ENCODE measurements around the gene ZNF728. TPM values are rescaled to one million over a fixed set of nuclear protein-coding genes. Genes with fewer than 3 reads are reported as not detected.

Gene ZNF728
- total RNA-seq, 1 donor from 2014 or later, result not detected

Other genes with a start within 250 kb of the ZNF728 start
- gene ZNF99, start 219.0 kb downstream of the ZNF728 start, total RNA-seq, result not detected in 2 replicates
- gene ZNF723, start 170.9 kb downstream of the ZNF728 start, total RNA-seq, result not detected in 2 replicates
- 21.3 and 21.8 TPM in 2 replicates for gene ZNF730, start 113.8 kb upstream of the ZNF728 start, total RNA-seq
- 21.7 and 22.1 TPM in 2 replicates for gene ZNF724, start 247.2 kb upstream of the ZNF728 start, total RNA-seq

Measured in progenitor cell of endocrine pancreas (in vitro differentiated cells).